ENCODE results near the gene TAOK3.

DNA sequence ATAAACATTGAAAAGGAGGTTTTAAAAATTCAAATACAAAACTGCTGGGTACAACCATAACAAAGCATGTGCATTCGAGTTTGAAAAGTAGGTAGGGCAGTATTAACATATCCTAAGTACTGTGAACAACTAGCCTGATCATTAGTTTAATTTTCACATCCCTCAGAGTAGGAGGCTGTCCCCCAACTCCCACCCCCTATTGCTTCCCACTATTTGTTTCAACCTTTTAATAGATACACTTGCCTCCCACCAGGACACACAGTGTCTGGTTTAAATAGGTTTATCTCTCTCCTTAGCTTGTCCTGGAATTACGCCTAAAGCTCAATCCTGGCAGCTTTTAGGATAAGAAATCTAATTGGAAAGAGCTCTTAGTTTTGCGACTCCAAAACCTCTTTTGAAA is 2.1 kb downstream of the TAOK3 start:
- TF ChIP-seq, protein P1, sequence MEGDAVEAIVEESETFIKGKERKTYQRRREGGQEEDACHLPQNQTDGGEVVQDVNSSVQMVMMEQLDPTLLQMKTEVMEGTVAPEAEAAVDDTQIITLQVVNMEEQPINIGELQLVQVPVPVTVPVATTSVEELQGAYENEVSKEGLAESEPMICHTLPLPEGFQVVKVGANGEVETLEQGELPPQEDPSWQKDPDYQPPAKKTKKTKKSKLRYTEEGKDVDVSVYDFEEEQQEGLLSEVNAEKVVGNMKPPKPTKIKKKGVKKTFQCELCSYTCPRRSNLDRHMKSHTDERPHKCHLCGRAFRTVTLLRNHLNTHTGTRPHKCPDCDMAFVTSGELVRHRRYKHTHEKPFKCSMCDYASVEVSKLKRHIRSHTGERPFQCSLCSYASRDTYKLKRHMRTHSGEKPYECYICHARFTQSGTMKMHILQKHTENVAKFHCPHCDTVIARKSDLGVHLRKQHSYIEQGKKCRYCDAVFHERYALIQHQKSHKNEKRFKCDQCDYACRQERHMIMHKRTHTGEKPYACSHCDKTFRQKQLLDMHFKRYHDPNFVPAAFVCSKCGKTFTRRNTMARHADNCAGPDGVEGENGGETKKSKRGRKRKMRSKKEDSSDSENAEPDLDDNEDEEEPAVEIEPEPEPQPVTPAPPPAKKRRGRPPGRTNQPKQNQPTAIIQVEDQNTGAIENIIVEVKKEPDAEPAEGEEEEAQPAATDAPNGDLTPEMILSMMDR (IDR thresholded peaks at IDR 0.05): no peak
- TF ChIP-seq EZH2 (IDR thresholded peaks at IDR 0.05): no peak
- no peak for TF ChIP-seq EZH2phosphoT487 (IDR thresholded peaks at IDR 0.05)
